Activated CD4-positive, alpha-beta T cell treated with anti-CD3 and anti-CD28 coated beads, Interleukin-2, amount 10 ng/mL, durations not matched to agents 24 days and 14 days (primary cell): ENCODE data around the gene KIF26B. TPM values are rescaled to one million over a fixed set of nuclear protein-coding genes. Genes with fewer than 3 reads are reported as not detected.
A peak's percentile ranks its signal among the peaks of the same experiment; 100 is the strongest.
"Not testable (repeated sequence)": the region's sequence is repeated elsewhere in the genome, so short reads cannot be mapped to it uniquely, and the experiment has no call there.

ENCODE experiments used
- DNase-seq: peaks from one replicate; pipeline ENCODE4 v3.0.0; 2022
- H3K27ac Mint-ChIP-seq: one replicate; pipeline ENCODE4 v1.8.0; 2022; ENCODE audit warnings: mild to moderate bottlenecking, mixed read lengths
- H3K27me3 Mint-ChIP-seq: one replicate; pipeline ENCODE4 v1.8.0; 2022; ENCODE audit warnings: mixed read lengths
- H3K36me3 Mint-ChIP-seq: one replicate; pipeline ENCODE4 v1.8.0; 2022; ENCODE audit warnings: low read depth, mild to moderate bottlenecking, mixed read lengths
- H3K4me1 Mint-ChIP-seq: one replicate; pipeline ENCODE4 v1.8.0; 2021; ENCODE audit warnings: mixed read lengths
- H3K4me3 Mint-ChIP-seq: one replicate; pipeline ENCODE4 v1.8.0; 2022; ENCODE audit warnings: mild to moderate bottlenecking, moderate library complexity, mixed read lengths
- H3K9me3 Mint-ChIP-seq: one replicate; pipeline ENCODE4 v1.8.0; 2021; ENCODE audit warnings: mixed read lengths
- intact Hi-C: fragments of 100-400 bp; cut with micrococcal nuclease; formaldehyde crosslinking; loops from one replicate; pipeline ENCODE4 v1.15.1; 2023
- total RNA-seq: library from RNA; stranded (reverse); gene quantifications from 2 replicates; pipeline ENCODE4 v1.2.3, GENCODE V29; 2022

Gene KIF26B
- total RNA-seq, 1 donor from 2014 or later = 0.07 TPM

GRCh38 chr1:245359101-245359680 is 204.4 kb downstream of the KIF26B start:
- H3K4me1 Mint-ChIP-seq, H3K27me3 Mint-ChIP-seq, intact Hi-C loops: not testable (repeated sequence)

GRCh38 chr1:245361065-245361464 is 206.3 kb downstream of the KIF26B start:
- Mint-ChIP-seq H3K27me3 (no peaks in the 10 kb centered on the region), H3K4me3 (no peak overlapping the region), H3K4me1 (no peaks in the 10 kb centered on the region), H3K36me3 (no peaks in the 10 kb centered on the region), H3K9me3 (no peaks in the 10 kb centered on the region), H3K27ac (no peak overlapping the region)
- no peak for DNase-seq
- intact Hi-C loops = no loop called here

More at GRCh38 chr1:245359101-245359680, 204.4 kb downstream of the KIF26B start:
- H3K4me3 Mint-ChIP-seq, H3K9me3 Mint-ChIP-seq, H3K36me3 Mint-ChIP-seq, DNase-seq, H3K27ac Mint-ChIP-seq: not testable (repeated sequence)

- H3K36me3 Mint-ChIP-seq = no peaks in the 10 kb centered on the region
These were observed 207.2 kb downstream of the KIF26B start for GRCh38 chr1:245361951-245362350.

GRCh38 chr1:245363461-245364200 is 208.8 kb downstream of the KIF26B start:
- no peak overlapping the region for H3K4me3 Mint-ChIP-seq
- H3K4me1 Mint-ChIP-seq = no peaks in the 10 kb centered on the region
- intact Hi-C loops = no loop called here
- no peak for DNase-seq
- H3K9me3 Mint-ChIP-seq = no peaks in the 10 kb centered on the region
- H3K27ac Mint-ChIP-seq = no peak overlapping the region
- no peaks in the 10 kb centered on the region for H3K36me3 Mint-ChIP-seq
- H3K27me3 Mint-ChIP-seq = no peaks in the 10 kb centered on the region

More at GRCh38 chr1:245361951-245362350, 207.2 kb downstream of the KIF26B start:
- H3K9me3 Mint-ChIP-seq = no peaks in the 10 kb centered on the region
- H3K4me1 Mint-ChIP-seq = no peaks in the 10 kb centered on the region
- H3K27me3 Mint-ChIP-seq = no peaks in the 10 kb centered on the region
- intact Hi-C loops = no loop called here
- no peak for DNase-seq
- no peak overlapping the region for H3K4me3 Mint-ChIP-seq
- H3K27ac Mint-ChIP-seq = no peak overlapping the region

- Mint-ChIP-seq H3K27me3 (no peaks in the 10 kb centered on the region), H3K36me3 (no peaks in the 10 kb centered on the region), H3K9me3 (no peaks in the 10 kb centered on the region), H3K4me1 (no peaks in the 10 kb centered on the region), H3K4me3 (no peak overlapping the region), H3K27ac (no peak overlapping the region)
- intact Hi-C loops = no loop called here
- DNase-seq = no peak
These were observed 210.6 kb downstream of the KIF26B start for GRCh38 chr1:245365095-245366020.

GRCh38 chr1:245366886-245367285 is 212.1 kb downstream of the KIF26B start:
- Mint-ChIP-seq H3K27ac (no peak overlapping the region), H3K36me3 (no peaks in the 10 kb centered on the region), H3K27me3 (no peaks in the 10 kb centered on the region), H3K4me1 (no peaks in the 10 kb centered on the region), H3K9me3 (no peaks in the 10 kb centered on the region), H3K4me3 (no peak overlapping the region)
- DNase-seq = no peak
- intact Hi-C loops = no loop called here

GRCh38 chr1:245370175-245370825 is 215.5 kb downstream of the KIF26B start:
- DNase-seq = no peak
- Mint-ChIP-seq H3K9me3 (no peaks in the 10 kb centered on the region), H3K36me3 (no peaks in the 10 kb centered on the region), H3K27me3 (no peaks in the 10 kb centered on the region), H3K4me3 (no peak overlapping the region), H3K4me1 (no peaks in the 10 kb centered on the region), H3K27ac (no peak overlapping the region)
- intact Hi-C loops = no loop called here

GRCh38 chr1:245370905-245371581 is 216.3 kb downstream of the KIF26B start:
- Mint-ChIP-seq H3K4me1 (no peaks in the 10 kb centered on the region), H3K4me3 (no peak overlapping the region), H3K36me3 (no peaks in the 10 kb centered on the region), H3K27ac (no peak overlapping the region), H3K9me3 (no peaks in the 10 kb centered on the region), H3K27me3 (no peaks in the 10 kb centered on the region)
- intact Hi-C loops = no loop called here
- DNase-seq = no peak

- no peaks in the 10 kb centered on the region for H3K9me3 Mint-ChIP-seq
- H3K27ac Mint-ChIP-seq = no peak overlapping the region
- H3K27me3 Mint-ChIP-seq = no peaks in the 10 kb centered on the region
- no peaks in the 10 kb centered on the region for H3K36me3 Mint-ChIP-seq
- DNase-seq = no peak
- H3K4me3 Mint-ChIP-seq = no peak overlapping the region
- peaks cover 10% of the 10 kb centered on the region for H3K4me1 Mint-ChIP-seq
- intact Hi-C loops = no loop called here
These were observed 218.3 kb downstream of the KIF26B start for GRCh38 chr1:245373131-245373530.

GRCh38 chr1:245375789-245376460 is 221.1 kb downstream of the KIF26B start:
- no peaks in the 10 kb centered on the region for H3K9me3 Mint-ChIP-seq
- peaks cover 17% of the 10 kb centered on the region for H3K4me1 Mint-ChIP-seq
- H3K27me3 Mint-ChIP-seq = no peaks in the 10 kb centered on the region
- DNase-seq = no peak
- no peaks in the 10 kb centered on the region for H3K36me3 Mint-ChIP-seq
- intact Hi-C loops = no loop called here
- no peak overlapping the region for H3K4me3 Mint-ChIP-seq
- H3K27ac Mint-ChIP-seq = no peak overlapping the region

GRCh38 chr1:245377854-245378253 is 223.1 kb downstream of the KIF26B start:
- H3K36me3 Mint-ChIP-seq = no peaks in the 10 kb centered on the region
- no peaks in the 10 kb centered on the region for H3K9me3 Mint-ChIP-seq
- intact Hi-C loops = no loop called here
- H3K4me1 Mint-ChIP-seq = peaks cover 17% of the 10 kb centered on the region
- no peak for DNase-seq
- H3K27me3 Mint-ChIP-seq = no peaks in the 10 kb centered on the region
- H3K27ac Mint-ChIP-seq = no peak overlapping the region
- no peak overlapping the region for H3K4me3 Mint-ChIP-seq

GRCh38 chr1:245378311-245378722 is 223.5 kb downstream of the KIF26B start:
- H3K27ac Mint-ChIP-seq = peak overlapping the region; percentile 52
- DNase-seq = peak; percentile 73
- H3K4me3 Mint-ChIP-seq = no peak overlapping the region
- H3K9me3 Mint-ChIP-seq = no peaks in the 10 kb centered on the region
- no peaks in the 10 kb centered on the region for H3K27me3 Mint-ChIP-seq
- H3K4me1 Mint-ChIP-seq = peaks cover 17% of the 10 kb centered on the region
- H3K36me3 Mint-ChIP-seq = no peaks in the 10 kb centered on the region
- intact Hi-C loops = no loop called here

GRCh38 chr1:245378745-245379144 is 224.0 kb downstream of the KIF26B start:
- Mint-ChIP-seq H3K4me1 (peaks cover 17% of the 10 kb centered on the region), H3K4me3 (no peak overlapping the region), H3K27me3 (no peaks in the 10 kb centered on the region), H3K36me3 (no peaks in the 10 kb centered on the region), H3K27ac (no peak overlapping the region), H3K9me3 (no peaks in the 10 kb centered on the region)
- no peak for DNase-seq
- intact Hi-C loops = no loop called here
